Ectodermal cell (in vitro differentiated cells): ENCODE results near the gene NLRP2B. TPM values are rescaled to one million over a fixed set of nuclear protein-coding genes. Genes with fewer than 3 reads are reported as not detected.
"Not testable (repeated sequence)": the region's sequence is repeated elsewhere in the genome, so short reads cannot be mapped to it uniquely, and the experiment has no call there.

ENCODE experiments used
- H3K27ac ChIP-seq: 2 replicates; pipeline ENCODE4 v1.7.0; 2013; ENCODE audit warnings: mild to moderate bottlenecking, low read depth, low read length; ENCODE audit not compliant: insufficient read depth, poor library complexity, severe bottlenecking
- H3K27me3 ChIP-seq: 2 replicates; pipeline ENCODE4 v1.7.0; 2013; ENCODE audit warnings: mild to moderate bottlenecking, low read length; ENCODE audit not compliant: insufficient read depth, control insufficient read depth, poor library complexity, severe bottlenecking
- H3K36me3 ChIP-seq: one replicate; pipeline ENCODE4 v1.7.0; 2013; ENCODE audit warnings: low read length; ENCODE audit not compliant: control insufficient read depth, insufficient read depth
- H3K4me1 ChIP-seq: one replicate; pipeline ENCODE4 v1.7.0; 2013; ENCODE audit warnings: low read length; ENCODE audit not compliant: control insufficient read depth, insufficient read depth
- H3K4me3 ChIP-seq: 2 replicates; pipeline ENCODE4 v1.7.0; 2013; ENCODE audit warnings: low read depth, low read length, control low read depth; ENCODE audit not compliant: insufficient read depth
- H3K9me3 ChIP-seq: 2 replicates; pipeline ENCODE4 v1.7.0; 2013; ENCODE audit warnings: mild to moderate bottlenecking, low read length, moderate library complexity; ENCODE audit not compliant: control insufficient read depth
- WGBS, 2 experiments: methylation state at CpG; one replicate each; pipeline ENCODE4 v1.1.7; 2013; ENCODE audit warnings: missing lambda C conversion rate in 2 of 2; 5-methylcytosine and 5-hydroxymethylcytosine counted together
- polyA plus RNA-seq, 4 experiments: library from polyadenylated mRNA; stranded (reverse); fragments of 50-300 nt; gene quantifications; one replicate each; pipeline ENCODE4 v1.2.3, GENCODE V29; 2013

NLRP2B gene
- not detected for polyA plus RNA-seq (2013, experiment 1 of 4)
- not detected for polyA plus RNA-seq (2013, experiment 2 of 4)
- polyA plus RNA-seq (2013, experiment 3 of 4): not detected
- polyA plus RNA-seq (2013, experiment 4 of 4): not detected

DNA sequence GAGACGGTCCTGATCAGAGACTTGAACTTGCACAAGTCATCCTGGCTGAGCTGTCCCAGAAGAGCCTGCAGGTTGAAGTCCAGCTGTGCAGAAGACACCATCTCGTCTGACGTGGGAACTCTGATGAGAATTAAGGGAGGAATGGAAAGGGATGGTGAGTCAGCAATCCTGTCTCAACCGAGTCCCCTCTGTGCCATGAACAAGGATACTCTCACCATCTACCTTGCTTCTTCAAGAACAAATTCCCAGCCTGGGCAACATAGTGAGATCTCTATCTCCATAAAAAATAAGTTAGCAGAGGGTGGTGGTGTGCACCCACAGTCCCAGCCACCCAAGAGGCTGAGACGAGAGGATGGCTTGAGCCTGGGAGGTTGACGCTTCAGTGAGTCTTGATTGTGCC, at the start of gene NLRP2B:
NLRP2B (minus strand) TSS at position 101 of the 400 bp plus-strand sequence.
- H3K27me3 ChIP-seq: no peaks in the 10 kb centered on the region
- no peak within 1 kb of the TSS for H3K27ac ChIP-seq
- H3K36me3 ChIP-seq: no peaks in the 10 kb centered on the region
- WGBS, 2 experiments: 84 to 88% methylated on average over 5 of the region's 6 CpGs
- H3K4me1 ChIP-seq: no peaks in the 10 kb centered on the region
- H3K9me3 ChIP-seq: no peaks in the 10 kb centered on the region
- no peak within 1 kb of the TSS for H3K4me3 ChIP-seq

DNA sequence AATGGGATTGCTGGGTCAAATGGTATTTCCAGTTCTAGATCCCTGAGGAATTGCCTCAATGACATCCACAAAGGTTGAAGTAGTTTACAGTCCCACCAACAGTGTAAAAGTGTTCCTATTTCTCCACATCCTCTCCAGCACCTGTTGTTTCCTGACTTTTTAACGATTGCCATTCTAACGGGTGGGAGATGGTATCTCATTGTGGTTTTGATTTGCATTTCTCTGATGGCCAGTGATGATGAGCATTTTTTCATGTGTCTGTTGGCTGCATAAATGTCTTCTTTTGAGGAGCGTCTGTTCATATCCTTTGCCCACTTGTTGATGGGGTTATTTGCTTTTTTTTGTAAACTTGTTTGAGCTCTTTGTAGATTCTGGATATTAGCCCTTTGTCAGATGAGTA, 45.9 kb upstream of the NLRP2B start:
- not testable (repeated sequence) for H3K4me1 ChIP-seq, H3K9me3 ChIP-seq, H3K36me3 ChIP-seq, H3K4me3 ChIP-seq, H3K27me3 ChIP-seq, H3K27ac ChIP-seq
- WGBS, 2 experiments: 88 to 95% methylated on average over 2 to 3 of the region's 3 CpGs

DNA sequence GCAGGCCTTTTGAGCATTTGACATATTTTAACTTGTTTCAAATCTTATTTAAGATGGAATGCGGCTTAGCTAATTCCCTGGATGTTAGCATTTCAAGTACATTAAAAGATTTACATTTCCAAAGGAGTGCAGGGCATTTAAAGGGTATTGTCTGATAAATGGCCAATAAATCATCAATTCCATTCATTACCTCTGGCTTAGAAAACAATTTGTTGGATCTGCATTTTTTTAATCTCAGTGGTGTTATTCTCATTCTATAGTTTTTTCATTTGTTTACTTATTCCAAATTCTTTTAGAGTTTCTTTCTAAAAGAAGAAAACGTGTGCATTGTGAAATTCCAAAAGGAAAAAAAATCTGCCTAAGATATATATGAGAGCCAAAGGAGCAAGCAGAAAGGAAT, 1.3 kb upstream of the NLRP2B start:
- no peaks in the 10 kb centered on the region for H3K4me1 ChIP-seq
- H3K9me3 ChIP-seq: no peaks in the 10 kb centered on the region
- no peak overlapping the region for H3K4me3 ChIP-seq
- H3K27me3 ChIP-seq: no peaks in the 10 kb centered on the region
- H3K27ac ChIP-seq: no peak overlapping the region
- WGBS, 2 experiments: 43 to 66% methylated on average over 1 to 2 of the region's 2 CpGs
- no peaks in the 10 kb centered on the region for H3K36me3 ChIP-seq

DNA sequence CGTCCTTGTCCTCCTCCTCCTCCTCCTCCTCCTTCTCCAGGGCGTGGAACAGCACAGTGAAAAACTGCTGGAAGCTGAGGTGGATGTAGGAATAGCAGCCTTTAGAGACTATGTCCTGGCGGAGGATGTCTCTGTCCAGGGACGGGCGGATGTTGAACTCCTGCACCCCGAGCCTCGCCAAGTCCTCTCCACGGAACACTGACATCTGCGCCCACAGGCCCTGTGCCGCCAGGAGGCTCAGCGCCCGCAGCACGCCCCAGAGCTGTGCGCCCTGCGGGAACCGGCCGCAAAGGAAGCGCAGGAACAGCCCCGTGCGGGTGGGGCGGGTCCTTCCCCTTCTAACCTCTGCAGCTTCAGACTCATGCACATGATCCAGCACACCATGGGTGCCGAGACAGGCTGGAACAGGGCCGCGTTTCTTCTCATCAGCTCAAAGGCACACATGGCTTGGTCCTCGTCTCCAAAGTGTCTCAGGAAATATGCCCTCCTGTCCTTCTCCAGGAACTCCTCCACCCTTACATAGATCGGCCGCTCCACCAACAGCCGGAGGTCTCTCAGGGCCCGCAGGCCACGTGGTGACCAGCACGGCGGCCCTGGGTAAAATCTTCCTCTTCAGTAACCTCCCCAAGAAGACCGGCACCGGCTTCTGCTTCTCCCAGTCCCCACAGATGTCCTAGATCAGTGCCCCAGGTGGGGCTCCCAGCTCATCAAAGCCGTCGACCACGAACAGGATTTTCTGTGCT, 1.2 kb downstream of the NLRP2B start:
- Histone ChIP-seq H3K4me1 (no peaks in the 10 kb centered on the region), H3K27ac (no peak overlapping the region), H3K9me3 (no peaks in the 10 kb centered on the region), H3K27me3 (no peaks in the 10 kb centered on the region), H3K36me3 (no peaks in the 10 kb centered on the region), H3K4me3 (no peak overlapping the region)
- 93 to 94% methylated on average over 36 of the region's 37 CpGs for WGBS, 2 experiments

DNA sequence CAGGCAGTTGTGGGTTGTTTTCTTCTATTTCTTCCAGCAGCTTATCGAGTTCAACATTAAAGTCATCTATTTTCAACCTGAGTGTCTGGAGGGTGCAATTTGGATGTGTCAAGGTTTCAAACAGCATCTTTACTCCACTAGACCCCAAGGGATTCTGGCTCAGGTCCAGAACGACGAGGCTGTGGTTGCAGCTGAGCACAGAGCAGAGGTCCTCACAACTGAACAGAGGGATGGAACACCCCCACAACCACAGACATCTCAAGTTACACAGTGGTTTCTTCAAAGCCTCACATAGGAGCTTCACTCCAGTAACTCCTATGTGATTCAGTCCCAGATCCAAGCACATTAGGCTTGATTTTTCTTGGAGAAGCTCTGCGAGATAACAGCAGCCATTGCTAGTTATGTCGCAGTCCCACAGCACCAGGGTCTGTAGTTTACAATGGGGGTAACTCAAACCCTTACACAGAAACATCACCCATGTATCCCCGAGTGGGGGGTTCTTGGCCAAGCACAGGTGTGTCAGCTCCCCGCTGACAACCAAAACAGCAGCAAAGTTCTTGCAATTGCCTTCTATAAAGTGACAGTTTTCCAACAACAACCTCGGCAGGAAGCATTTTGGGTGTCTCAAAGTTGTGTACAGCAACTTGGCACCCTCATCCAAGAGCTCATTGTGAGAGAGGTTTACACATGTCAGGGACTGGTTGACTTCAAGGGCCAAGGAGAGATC, 2.8 kb downstream of the NLRP2B start:
- Histone ChIP-seq H3K9me3 (no peaks in the 10 kb centered on the region), H3K4me1 (no peaks in the 10 kb centered on the region), H3K4me3 (no peak overlapping the region), H3K27me3 (no peaks in the 10 kb centered on the region), H3K27ac (no peak overlapping the region), H3K36me3 (no peaks in the 10 kb centered on the region)
- 83 to 89% methylated on average over 8 of the region's 8 CpGs for WGBS, 2 experiments

DNA sequence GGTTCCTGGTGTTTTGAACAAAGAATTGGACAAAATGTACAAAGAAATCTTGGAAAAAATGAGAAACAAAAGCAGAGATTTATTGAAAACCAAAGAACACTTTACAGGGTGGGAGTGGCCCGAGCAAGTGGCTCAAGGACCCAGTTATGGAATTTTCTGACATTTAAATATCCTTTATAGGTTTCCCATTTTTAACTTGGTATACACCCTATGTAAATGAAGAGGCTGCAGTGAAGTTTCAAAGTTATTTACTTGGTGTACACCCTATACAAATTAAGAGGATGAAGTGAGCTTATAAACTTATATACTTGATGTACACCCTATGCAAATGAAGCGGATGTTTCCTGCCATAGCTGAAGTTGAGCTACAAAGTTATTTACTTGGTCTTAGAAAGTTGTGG, 4.7 kb downstream of the NLRP2B start:
- H3K4me3 ChIP-seq: no peak overlapping the region
- H3K27me3 ChIP-seq: no peaks in the 10 kb centered on the region
- 93% methylated on average over 2 of the region's 2 CpGs; no CpG with 5 or more reads in 1 of the 2 experiments for WGBS, 2 experiments
- no peaks in the 10 kb centered on the region for H3K9me3 ChIP-seq
- no peaks in the 10 kb centered on the region for H3K36me3 ChIP-seq
- no peak overlapping the region for H3K27ac ChIP-seq
- H3K4me1 ChIP-seq: no peaks in the 10 kb centered on the region

DNA sequence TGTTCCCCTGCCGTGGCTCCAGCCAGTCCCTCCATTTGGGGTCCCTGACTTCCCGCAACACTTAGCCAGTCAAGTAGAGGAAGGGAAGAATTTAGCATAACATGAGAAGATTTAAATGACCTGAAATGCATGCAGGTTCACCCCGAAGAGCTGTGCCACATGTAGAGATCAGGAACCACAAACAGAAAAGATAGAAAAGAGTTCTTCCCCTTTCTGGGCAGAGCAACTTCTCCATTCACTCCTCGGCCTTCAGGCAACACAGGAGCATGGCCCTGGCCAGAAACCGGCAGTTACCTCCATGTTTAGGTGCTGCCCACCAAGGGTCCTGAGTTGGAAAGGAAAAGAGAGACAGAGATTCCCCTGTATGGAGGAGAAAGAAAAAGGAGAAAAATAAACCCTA, 5.2 kb downstream of the NLRP2B start:
- H3K9me3 ChIP-seq: no peaks in the 10 kb centered on the region
- 85% methylated on average over 5 of the region's 5 CpGs for WGBS, 2 experiments
- H3K36me3 ChIP-seq: no peaks in the 10 kb centered on the region
- no peaks in the 10 kb centered on the region for H3K27me3 ChIP-seq
- no peaks in the 10 kb centered on the region for H3K4me1 ChIP-seq
- H3K4me3 ChIP-seq: no peak overlapping the region
- no peak overlapping the region for H3K27ac ChIP-seq

DNA sequence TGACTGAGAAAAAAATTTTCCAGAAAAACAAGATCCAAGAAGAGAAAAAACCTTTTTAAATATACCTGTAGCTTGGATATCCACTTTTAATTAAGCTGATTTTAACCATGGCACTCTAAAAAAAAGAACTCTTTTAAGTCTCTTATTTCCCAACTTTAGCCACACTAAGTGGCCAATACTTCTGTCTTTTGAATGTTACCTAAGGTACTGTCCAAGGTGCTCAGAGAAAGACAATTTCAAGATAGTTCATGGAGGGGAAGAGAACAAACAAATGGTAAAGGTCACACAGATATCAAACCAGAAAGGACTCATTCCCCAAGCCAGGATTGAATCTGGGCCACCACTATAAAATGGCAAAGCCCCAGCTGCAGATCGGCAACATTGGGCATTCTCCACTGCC, 10.1 kb downstream of the NLRP2B start:
- Histone ChIP-seq H3K4me3 (no peak overlapping the region), H3K9me3 (no peaks in the 10 kb centered on the region), H3K27ac (no peak overlapping the region), H3K36me3 (no peaks in the 10 kb centered on the region), H3K27me3 (no peaks in the 10 kb centered on the region), H3K4me1 (no peaks in the 10 kb centered on the region)
- 88% methylated on average over 1 of the region's 1 CpG; no CpG with 5 or more reads in 1 of the 2 experiments for WGBS, 2 experiments

DNA sequence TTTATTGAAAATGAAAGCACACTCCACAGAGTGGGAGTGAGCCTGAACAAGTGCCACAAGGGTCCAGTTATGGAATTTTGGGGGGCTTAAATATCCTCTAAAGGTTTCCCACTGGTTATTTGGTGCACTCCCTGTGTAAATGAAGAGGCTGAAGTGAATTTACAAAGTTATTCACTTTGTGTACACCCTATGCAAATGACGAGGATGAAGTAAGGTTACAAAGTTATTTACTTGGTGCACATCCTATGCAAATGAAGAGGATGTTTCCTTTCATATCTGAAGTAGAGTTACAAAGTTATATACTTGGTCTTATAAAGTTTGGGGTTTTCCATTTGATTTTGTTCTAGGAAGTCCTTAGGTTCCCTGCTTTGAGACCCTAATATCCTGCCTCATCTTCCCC, 13.1 kb downstream of the NLRP2B start:
- Histone ChIP-seq H3K9me3 (no peaks in the 10 kb centered on the region), H3K27ac (no peak overlapping the region), H3K4me3 (no peak overlapping the region), H3K4me1 (no peaks in the 10 kb centered on the region), H3K36me3 (no peaks in the 10 kb centered on the region), H3K27me3 (no peaks in the 10 kb centered on the region)
- WGBS, 2 experiments: 86% methylated on average over 1 of the region's 1 CpG; no CpG with 5 or more reads in 1 of the 2 experiments

DNA sequence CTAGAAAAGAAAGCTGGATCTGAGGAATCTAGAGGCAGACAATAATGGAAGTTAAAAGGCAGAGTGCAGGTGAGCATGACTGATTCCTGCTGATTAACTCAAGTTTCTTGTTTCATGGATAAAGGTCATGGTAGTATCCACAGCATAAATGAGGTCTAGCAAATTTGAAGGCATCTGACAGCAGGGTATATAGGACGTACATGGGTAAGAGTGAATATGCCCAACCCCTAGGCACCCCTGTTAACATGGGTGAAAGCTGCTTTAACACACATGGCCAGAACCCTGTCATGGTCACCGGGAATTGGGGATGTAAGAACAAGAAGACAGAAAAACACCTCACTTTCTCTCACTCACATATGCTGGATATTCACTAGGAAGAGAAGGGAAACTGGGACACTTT, 25.0 kb downstream of the NLRP2B start:
- no peaks in the 10 kb centered on the region for H3K36me3 ChIP-seq
- no peak overlapping the region for H3K4me3 ChIP-seq
- whole genome bisulfite sequencing, 2 experiments: 90 to 96% methylated on average over 1 to 2 of the region's 2 CpGs
- no peaks in the 10 kb centered on the region for H3K27me3 ChIP-seq
- H3K27ac ChIP-seq: no peak overlapping the region
- no peaks in the 10 kb centered on the region for H3K4me1 ChIP-seq
- H3K9me3 ChIP-seq: no peaks in the 10 kb centered on the region
